GM04503 (cell line): ENCODE results near the gene CYP4F22.
"Not testable (repeated sequence)": the region's sequence is repeated elsewhere in the genome, so short reads cannot be mapped to it uniquely, and the experiment has no call there.

Experiments
- DNase-seq: peaks from one replicate; pipeline ENCODE4 v3.0.0-alpha.2; 2012; ENCODE audit warnings: low read depth

CYP4F22 gene

GRCh38 chr19:15576526-15577156, 68.3 kb downstream of the CYP4F22 start:
- DNase-seq, result no peak

- DNase-seq, result no peak
Observed at GRCh38 chr19:15577184-15577771, 69.0 kb downstream of the CYP4F22 start.

- no peak for DNase-seq
Observed at GRCh38 chr19:15583346-15583745, 75.0 kb downstream of the CYP4F22 start.

GRCh38 chr19:15584095-15584494, 75.8 kb downstream of the CYP4F22 start:
- no peak for DNase-seq

GRCh38 chr19:15584541-15585115, 76.3 kb downstream of the CYP4F22 start:
- DNase-seq, result no peak

- DNase-seq, result no peak
Observed at GRCh38 chr19:15587663-15588062, 79.3 kb downstream of the CYP4F22 start.

GRCh38 chr19:15588265-15588664, 79.9 kb downstream of the CYP4F22 start:
- DNase-seq, result no peak

GRCh38 chr19:15589760-15590451, 81.6 kb downstream of the CYP4F22 start:
- no peak for DNase-seq

GRCh38 chr19:15591796-15592195, 83.5 kb downstream of the CYP4F22 start:
- DNase-seq, result no peak

- DNase-seq, result not testable (repeated sequence)
Observed at GRCh38 chr19:15592506-15592905, 84.2 kb downstream of the CYP4F22 start.

GRCh38 chr19:15593766-15594165, 85.4 kb downstream of the CYP4F22 start:
- DNase-seq, result not testable (repeated sequence)

GRCh38 chr19:15595069-15595468, 86.7 kb downstream of the CYP4F22 start:
- DNase-seq, result no peak
